ENCODE measurements around the gene CHPF.

GRCh38 chr2:219545295-219545942, 1.8 kb upstream of the CHPF start:
- TF ChIP-seq CTCF (conservative IDR thresholded peaks at IDR 0.05; ENCODE audit: low read depth, low read length) = no peak
- no peak for TF ChIP-seq EZH2 (IDR thresholded peaks at IDR 0.05; ENCODE audit: low read length, unreplicated experiment)

All from PC-3 (cell line).